Uterus (tissue), 2 donors: ENCODE measurements around the gene TIGD1.

Source experiments
- POLR2A ChIP-seq, 2 donors: fragments of 450-650 bp; IDR thresholded peaks; one replicate each; pipeline ENCODE4 v1.6.1; 2016; ENCODE audit warnings: antibody characterized with exemption in 2 of 2, mild to moderate bottlenecking in 1 of 2, moderate library complexity in 1 of 2
- TF ChIP-seq, protein P1 (sequence below), 4 experiments: fragments of 200-600 bp in 2 of 4; fragments of 450-650 bp in 2 of 4; sonication (generic) in 2 of 4; IDR thresholded peaks; one replicate each; pipeline ENCODE4 v1.5.1; 2016 to 2019; ENCODE audit warnings: antibody characterized with exemption in 4 of 4, mild to moderate bottlenecking in 2 of 4, moderate library complexity in 1 of 4

- TF ChIP-seq, protein P1, sequence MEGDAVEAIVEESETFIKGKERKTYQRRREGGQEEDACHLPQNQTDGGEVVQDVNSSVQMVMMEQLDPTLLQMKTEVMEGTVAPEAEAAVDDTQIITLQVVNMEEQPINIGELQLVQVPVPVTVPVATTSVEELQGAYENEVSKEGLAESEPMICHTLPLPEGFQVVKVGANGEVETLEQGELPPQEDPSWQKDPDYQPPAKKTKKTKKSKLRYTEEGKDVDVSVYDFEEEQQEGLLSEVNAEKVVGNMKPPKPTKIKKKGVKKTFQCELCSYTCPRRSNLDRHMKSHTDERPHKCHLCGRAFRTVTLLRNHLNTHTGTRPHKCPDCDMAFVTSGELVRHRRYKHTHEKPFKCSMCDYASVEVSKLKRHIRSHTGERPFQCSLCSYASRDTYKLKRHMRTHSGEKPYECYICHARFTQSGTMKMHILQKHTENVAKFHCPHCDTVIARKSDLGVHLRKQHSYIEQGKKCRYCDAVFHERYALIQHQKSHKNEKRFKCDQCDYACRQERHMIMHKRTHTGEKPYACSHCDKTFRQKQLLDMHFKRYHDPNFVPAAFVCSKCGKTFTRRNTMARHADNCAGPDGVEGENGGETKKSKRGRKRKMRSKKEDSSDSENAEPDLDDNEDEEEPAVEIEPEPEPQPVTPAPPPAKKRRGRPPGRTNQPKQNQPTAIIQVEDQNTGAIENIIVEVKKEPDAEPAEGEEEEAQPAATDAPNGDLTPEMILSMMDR (IDR thresholded peaks at IDR 0.05), result no peak
- TF ChIP-seq POLR2A (IDR thresholded peaks at IDR 0.05), result no peak
These were observed 47.9 kb upstream of the TIGD1 start for GRCh38 chr2:232598293-232598692.
